COLO668 (cell line): ENCODE data around the gene WSB2.
"Not testable (repeated sequence)": the region's sequence is repeated elsewhere in the genome, so short reads cannot be mapped to it uniquely, and the experiment has no call there.

ENCODE experiments used
- DNase-seq: peaks from one replicate; lab custom pipeline; 2025; ENCODE audit not compliant: unreplicated experiment; lab: John Stamatoyannopoulos, UW

Gene WSB2

DNA sequence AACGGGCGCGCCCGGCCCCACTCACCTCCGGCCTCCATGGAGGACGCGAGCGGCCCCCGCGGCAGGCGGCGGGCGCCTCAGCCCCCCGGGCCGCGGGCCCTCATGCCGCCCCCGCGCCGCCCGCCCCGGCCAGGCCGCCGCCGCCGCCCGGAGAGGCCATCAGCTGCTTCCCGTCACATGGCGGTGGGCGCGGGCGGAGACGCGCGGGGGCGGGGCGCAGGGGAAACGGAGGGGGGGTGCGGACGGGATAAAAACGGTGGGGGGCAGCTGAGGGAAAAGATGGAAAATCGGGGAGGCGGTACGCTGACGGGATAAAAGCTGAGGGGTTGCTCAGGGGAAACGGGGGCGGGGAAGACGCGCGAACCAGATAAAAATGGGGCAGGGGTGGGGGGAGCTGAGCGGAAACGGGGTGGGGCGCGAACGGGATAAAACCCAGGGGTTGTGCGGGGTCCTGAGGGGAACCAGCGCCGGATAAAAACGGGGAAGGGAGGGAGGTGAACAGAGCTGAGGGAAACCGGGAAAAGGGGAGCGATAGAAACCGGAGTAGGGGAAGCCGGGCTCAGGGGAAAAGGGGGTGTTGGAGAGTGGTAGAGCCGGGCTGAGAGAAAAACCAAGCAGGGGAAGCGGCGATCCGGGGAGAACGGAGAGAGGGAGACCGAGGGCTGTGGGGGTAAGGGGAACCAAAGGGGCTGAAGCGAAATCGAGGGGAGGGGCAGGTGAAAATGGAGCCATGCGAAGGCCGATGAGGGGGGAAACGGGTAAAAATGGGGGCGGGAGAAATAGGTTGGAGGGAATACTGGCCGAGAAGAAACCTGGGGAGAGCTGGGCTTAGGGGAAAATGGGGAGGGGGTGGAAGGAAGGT, at the start of gene WSB2:
TSS of gene WSB2 (minus strand) at position 169 of the 862 bp plus-strand sequence. CDS start at position 38, 131 bp downstream.
- DNase-seq, result peak; percentile 70

DNA sequence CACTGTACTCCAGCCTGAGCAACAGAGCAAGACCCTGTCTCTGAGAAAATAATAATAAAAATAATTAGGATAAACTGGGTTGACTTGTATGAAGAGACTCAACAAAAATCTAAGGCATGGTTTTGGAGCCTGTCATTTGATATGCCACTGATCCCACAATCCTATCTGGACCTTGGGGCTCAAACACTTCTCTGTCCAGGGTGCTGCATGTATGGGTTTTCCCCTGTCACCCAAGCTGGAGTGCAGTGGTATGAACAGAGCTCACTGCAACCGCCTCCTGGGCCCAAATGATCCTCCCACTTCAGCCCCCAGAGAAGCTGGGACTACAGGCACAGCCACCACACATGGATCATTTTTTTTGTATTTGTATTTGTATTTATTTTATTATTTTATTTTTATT, 48.1 kb upstream of the WSB2 start:
- DNase-seq, result no peak

DNA sequence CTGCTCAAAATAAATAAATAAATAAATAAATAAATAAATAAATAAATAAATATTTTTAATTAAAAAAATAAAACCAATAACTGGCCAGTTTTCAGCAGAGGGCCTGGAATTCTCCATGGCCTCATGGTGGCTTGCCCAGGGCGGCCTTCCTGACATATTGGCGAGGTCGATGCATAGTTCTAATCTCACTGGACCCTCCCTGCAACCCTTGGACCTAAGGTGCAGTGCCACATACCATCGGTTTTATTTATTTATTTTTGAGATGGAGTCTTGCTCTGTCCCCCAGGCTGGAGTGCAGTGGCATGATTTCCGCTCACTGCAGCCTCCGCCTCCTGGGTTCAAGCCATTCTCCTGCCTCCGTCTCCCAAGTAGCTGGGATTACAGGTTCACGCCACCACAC, 46.7 kb upstream of the WSB2 start:
- DNase-seq, result no peak

DNA sequence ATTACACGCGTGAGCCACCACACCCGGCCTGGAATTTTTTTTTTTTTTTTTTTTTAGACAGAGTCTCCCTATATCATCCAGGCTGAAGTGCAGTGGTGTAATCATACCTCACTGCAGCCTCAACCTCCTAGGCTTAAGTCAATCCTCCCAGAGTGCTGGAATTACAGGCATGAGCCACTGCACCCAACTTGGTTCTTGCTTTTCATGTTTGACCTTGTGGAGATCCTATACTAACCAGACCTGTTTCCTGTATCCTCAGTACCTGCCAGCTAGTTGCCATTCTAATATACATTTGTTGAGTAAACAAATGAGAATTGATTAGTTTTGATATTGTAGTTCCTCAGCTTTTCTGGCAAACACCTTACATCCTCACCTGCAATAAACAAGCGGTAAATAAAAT, 46.0 kb upstream of the WSB2 start:
- no peak for DNase-seq

DNA sequence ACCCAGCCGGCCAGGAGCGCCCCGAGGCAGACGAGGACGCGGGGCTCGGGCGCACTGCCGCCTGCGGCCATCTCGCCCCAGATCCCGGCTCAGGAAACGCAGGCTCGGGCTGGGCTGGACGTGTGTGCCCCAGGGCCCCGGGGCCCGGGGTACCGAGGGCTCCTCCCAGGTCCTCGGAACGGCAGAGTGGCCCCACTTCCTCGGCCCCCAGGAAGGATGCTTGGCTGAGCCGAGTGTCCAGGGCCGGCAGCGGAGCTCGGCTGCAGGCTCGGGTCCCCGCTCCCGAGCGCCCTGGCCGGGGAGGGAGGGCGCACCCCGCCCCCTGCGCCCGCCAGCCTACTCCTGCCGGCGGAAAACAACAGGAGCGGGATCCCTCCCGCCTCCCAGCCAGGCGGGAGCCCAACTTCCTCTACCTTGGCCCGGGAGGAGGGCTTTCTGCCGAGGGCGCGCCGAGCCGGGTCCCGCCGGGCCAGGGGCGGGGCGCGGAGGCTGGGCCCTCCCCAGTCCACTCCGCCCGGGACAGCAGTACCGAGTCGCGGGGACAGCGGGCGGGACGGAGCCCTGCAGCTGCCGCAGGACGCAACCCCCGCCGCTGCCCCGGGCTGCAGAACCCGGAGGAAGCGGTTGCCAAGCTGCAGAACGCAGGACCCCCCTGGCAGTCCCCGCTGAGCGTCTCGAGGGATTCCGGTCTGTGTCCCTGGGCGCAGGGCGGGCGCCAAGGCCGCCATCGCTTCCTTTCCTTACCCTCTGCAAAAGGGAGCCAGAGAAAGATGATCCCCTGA, 42.8 kb upstream of the WSB2 start, which contains the start of gene VSIG10:
TSS of gene VSIG10 (minus strand) at position 411 of the 782 bp plus-strand sequence. CDS start at position 71, 340 bp downstream.
- DNase-seq, result peak; percentile 84

DNA sequence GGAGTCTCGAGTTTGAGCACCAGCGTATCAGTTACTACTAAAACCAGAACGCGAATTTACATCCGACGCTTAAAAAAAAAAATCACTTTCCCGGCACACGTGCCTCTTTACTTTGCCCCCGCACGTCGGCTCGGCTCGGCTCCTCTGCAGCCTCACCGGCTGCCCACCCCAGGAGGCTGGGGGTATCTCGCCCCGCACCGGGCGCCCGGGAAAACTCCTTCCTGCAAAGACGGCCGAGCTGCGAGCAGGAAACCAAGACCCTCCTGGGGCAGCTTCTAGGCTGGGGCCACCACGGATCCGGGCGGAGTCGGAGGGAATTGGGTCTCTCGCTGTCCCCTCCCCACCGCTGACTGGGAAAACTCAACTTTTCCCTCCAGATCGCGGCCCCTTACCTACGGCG, 42.2 kb upstream of the WSB2 start:
- DNase-seq, result peak; percentile 61

DNA sequence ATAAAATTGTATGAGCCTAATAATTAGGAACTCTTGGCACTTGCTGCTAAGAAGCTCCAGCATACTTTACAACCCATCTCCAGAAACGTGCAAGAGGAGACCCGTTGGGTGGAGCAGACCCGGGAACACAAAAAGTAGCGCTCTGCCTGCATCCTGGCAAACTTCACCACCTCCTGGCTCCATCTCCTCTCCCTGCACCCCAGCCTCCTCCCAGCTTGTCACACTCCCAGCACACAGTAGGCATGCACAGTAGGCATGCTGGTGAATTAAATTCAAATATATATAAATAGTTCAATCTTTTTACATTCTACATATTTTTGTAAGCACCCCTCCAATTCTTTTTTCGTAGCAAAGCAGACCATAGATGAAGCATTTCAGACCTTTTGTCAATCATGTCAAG, 41.6 kb upstream of the WSB2 start:
- peak; percentile 7 for DNase-seq

DNA sequence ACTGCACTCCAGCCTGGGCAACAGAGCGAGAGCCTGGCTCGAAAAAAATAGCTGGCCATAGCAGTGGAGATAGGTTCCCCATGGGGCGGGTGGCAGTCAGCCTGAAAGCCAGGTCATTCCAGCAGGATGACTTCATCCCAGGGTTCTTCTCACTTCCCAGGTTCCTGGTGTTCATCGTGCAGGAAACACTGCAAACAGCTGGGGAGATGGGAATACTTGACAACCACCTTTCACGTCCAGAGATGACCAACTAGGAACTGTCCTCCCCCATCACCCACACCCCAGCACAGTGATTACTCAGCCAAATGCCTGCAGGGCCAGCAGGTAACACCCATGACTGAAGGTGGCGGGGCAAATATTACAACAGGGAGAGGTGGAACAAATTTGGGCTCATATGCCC, 41.1 kb upstream of the WSB2 start:
- DNase-seq, result peak; percentile 51

DNA sequence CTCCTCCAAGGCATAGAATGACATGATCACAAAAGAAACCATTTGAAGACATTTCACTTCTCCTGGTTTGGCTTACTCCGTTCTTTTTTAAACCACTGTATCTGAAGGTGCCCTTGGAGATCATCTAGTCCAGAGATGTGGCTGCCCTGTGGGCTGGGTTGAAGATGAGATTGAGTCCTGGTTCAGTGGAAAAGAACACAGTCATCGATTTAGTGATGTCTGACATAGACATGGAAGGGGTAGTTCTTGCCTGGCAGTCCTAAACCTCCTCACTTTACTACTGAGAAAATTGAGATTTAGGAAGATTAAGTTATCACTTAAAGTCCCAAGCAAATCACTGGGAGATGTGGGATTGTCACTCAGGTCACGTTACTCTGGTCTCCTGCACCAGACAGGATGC, 40.1 kb upstream of the WSB2 start:
- no peak for DNase-seq

DNA sequence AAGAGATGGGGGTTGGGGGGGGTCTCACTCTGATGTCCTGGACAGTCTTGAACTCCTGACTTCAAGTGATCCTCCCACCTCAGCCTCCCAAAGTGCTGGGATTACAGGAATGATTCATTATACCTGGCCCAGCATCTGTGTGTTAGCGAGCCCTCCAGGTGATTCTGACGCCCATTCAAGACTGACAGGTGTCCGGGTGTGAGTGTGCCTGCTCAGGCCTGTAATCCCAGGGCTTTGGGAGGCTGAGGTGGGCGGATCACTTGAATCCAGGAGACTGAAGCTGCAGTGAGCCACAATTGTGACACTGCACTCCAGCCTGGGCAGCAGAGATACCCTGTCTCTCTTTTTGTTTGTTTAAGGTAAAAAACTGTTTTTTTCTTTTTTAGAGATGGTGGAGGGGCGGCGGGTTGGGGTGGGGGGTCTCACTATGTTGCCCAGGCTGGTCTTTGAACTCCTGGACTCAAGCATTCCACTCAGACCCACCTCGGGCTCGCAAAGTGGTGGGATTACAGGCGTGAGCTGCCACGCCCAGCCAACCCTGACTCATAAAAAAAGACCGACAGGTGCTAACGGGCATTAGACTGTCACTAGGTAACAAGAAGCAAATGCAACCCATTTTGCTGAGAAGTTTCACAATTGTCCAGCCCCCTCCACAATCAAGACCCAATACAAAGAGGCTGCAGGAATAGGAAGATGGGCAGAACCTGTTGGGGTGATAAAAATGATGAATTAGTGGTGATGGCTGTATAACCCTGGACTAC, 38.1 kb upstream of the WSB2 start:
- DNase-seq, result peak; percentile 77

DNA sequence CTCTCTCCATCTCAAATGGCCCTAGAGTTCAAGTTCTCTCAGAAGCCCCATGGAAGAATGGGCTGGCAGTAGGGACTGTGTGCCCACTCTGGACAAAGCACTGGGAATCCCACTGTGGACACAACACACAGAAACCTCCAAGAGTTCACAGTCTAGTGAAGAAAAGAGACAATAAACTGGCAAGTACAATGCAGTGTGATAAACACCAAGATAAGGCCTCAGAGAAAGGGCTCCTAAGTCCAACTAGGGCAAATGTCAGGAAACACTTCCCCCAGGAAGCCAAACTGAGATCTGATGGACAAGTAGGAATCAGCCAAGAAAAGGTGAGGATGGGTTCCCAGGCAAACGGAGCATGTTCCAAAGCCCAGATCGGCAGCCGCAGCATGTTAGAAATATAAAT, 37.4 kb upstream of the WSB2 start:
- DNase-seq, result no peak

DNA sequence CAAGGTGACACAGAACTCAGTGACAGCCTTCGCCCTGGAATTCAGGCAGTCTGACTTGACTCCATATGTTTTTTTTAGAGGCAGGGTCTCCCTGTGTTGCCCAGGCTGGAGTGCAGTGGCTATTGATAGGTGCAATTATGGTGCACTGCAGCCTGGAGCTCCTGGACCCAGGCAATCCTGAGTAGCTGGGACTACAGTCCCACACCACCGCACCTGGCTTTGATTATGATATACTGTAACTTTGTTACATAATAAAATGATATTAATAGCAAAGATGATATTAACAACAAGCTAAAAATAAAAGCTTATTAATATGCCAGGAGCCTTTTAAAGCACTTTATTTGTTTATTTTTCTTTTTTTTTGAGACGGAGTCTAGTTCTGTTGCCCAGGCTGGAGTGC, 33.1 kb upstream of the WSB2 start:
- no peak for DNase-seq

DNA sequence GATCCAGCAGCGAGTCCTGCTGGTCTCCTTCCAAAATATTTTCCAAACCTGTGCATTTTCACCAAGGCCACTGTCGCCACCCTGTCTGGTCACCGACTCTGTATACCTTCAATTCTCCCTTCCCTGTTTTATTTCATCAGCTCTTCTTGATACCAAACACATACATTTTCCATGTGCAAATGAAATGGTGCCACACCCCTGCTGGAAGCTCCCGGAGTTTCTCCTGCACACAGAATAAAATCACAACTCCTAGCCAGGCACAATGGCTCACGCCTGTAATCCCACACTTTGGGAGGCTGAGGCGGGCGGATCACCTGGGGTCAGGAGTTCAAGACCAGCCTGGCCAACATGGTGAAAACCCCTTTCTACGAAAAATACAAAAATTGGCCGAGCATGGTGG, 28.8 kb upstream of the WSB2 start:
- DNase-seq, result no peak

DNA sequence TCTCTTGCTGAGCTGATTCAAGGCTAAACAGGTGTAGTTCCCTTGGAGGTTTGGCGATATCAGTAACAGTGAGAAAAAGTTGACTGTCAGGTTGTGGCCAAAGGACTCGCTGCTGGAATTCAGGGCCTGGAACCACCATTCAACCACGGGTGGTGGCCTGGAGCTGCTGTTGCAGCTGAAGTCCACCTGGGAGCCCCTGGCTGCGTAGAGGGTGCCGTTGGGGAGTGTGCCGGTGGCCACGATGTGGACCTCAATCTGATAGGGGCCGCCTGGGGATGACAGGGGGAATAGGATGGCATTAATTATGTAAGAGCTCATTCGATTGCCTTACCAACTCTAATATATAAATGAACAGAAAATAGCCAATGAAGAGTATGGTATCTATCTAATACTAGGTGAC, 21.2 kb upstream of the WSB2 start:
- DNase-seq, result no peak

DNA sequence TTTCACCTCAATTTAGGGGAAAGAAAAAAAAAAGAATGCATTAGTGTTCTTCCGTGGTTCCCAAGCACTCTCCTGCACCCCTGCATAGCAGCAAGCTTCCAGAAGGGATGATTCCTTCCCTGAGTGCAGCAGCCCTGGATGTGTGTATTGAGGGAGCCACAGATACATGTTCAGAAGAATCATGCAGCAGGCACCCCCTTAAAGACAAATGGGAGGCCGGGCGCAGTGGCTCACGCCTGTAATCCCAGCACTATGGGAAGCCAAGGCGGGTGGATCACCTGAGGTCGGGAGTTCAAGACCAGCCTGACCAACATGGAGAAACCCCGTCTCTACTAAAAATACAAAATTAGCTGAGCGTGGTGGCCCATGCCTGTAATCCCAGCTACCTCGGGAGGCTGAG, 20.5 kb upstream of the WSB2 start:
- DNase-seq, result not testable (repeated sequence)

DNA sequence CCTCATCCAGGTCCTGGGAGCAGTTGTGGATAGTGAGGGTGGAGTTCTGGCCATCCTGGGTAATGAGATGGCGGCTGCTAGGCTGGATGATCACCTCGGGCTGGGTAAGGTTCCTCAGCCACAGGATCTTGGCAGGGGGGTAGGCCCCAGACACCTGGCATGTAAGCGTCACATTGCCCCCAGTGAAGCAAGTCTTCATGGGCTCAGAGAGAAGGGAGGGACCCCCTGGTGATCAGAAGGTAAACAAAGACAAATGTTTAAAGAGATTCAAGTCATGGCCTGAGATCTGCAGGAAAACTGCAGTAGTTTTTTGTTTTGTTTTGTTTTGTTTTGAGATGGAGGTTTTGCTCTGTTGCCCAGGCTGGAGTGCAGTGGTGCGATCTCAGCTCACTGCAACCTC, 12.8 kb upstream of the WSB2 start:
- no peak for DNase-seq

DNA sequence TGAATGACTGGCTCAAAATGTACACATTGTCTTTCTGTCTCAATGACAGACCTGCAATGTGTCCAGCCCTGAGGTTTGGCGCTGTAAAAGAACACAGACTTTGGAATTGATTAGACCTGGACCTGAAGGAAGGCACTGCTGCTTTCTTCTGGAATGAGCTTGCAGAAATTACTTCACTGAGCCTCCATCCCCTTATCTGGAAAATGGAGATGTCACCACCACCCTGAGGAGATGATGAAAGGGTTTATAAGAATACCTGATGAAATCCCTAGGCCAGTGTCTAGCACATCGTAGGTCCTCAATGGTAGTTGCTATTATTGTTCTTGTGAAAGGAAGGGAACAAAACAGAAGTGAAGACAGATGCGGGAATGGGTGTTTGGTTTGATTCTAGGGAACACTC, 9.7 kb upstream of the WSB2 start:
- DNase-seq, result no peak

DNA sequence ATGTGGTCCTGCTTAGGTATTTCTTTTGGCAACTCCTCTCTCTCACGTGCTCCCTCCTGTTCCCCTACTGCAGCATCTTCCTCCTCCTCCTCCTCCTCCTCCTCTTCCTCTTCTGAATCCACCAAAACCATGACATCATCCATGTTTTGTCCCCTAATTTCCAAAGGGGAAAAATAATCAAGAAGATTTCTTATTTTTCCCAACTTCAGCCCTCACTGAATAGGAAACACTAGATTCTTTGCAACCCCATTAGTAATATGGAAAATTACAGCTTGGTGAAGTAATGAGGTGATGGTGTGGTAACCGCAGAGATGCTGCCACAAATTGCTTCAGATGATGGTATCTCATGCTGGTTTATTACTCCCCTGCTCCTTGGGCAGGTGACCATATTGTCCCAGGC, 7.5 kb upstream of the WSB2 start:
- DNase-seq, result no peak

DNA sequence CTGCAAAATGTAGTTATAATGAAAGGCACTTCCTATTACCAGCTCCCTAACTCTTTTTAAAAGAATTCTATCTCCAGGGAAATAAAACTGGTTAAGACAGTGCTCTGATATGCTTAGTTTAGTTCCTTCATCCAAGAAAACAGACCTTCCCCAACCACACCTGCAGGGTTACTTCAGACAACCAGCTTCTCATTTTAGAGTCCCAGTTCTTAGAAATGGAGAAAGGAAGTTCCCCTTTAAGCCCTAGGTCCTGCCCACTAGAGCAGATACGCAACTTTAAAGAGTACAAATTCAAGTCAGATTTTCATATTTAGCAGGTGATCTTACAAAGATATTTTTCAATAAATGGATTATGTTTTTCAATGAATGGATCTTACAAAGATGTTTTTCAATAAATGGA, 4.4 kb upstream of the WSB2 start:
- DNase-seq, result no peak

DNA sequence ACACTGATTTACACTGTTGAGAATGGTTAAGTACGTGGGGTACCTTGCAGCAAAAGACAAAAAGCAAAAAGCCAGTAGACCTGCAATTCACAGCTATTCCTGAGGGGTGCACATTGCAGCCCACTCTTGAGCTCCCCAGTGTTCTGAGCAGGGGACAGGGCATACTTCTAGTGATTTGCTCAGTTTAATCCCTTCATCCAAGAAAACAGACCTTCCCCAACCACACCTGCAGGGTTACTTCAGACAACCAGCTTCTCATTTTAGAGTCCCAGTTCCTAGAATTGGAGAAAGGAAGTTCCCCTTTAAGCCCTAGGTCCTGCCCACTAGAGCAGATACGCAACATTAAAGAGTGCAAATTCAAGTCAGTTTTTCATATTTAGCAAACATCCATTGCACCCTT, 3.6 kb upstream of the WSB2 start:
- no peak for DNase-seq

DNA sequence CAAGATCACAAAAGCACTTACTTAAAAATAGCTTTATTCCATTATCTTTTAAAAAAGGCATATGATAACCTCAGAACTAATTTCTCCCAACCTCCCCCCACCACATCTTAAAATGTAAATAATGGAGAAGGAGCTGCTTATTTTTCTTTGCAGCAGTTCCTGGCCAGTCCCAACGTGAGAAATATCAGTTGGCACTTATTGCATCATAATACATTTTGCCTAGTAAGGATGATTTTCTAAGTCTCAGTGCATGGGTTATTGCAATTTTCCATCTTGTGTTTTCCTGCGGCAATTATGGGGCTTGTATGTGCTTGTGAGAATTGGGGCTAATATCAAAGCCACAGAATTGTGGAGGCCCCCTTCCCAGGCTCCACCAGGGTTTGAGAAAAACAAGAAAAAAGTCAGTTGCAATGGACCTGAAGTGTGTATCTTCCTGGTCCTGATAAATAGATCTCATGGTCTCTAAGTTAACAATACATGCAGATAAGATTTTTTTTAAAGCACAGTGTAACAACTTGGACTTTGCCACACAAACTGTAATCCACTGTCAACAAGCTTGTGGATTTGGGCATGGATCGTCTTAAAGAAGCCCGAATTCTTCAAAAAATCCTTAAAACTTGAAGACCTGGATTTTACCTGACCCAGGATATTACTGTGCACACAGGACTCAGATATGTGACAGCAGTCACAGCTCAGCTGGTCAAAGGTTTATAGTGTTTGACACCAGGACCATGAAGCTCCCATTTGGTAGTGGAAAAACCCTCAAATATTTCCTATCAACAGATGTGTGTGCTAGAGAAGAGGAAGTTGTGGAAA, 2.8 kb upstream of the WSB2 start:
- DNase-seq, result no peak
